NCI-H460 (cell line): Measurements from ENCODE around the gene LAMA1. TPM values are rescaled to one million over a fixed set of nuclear protein-coding genes. Genes with fewer than 3 reads are reported as not detected.

Experiments
- DNase-seq: peaks from one replicate; pipeline ENCODE4 v3.0.0-alpha.2; 2016; ENCODE audit warnings: low read depth; ENCODE audit errors: extremely low read depth
- small RNA-seq, 2 experiments: library from RNA; depleted of rRNA; stranded (forward); fragments of <200 nt; gene quantifications; one replicate each; pipeline ENCODE3, GENCODE V24; 2014
- total RNA-seq: library from RNA; depleted of rRNA; stranded (reverse); fragments of >200 nt; shearing (Covaris generic); gene quantifications from 2 replicates; pipeline ENCODE4 v1.2.3, GENCODE V29; 2014; rRNA removed

Gene LAMA1
- total RNA-seq, 1 experiment from 2014 or later: 222 TPM

DNA sequence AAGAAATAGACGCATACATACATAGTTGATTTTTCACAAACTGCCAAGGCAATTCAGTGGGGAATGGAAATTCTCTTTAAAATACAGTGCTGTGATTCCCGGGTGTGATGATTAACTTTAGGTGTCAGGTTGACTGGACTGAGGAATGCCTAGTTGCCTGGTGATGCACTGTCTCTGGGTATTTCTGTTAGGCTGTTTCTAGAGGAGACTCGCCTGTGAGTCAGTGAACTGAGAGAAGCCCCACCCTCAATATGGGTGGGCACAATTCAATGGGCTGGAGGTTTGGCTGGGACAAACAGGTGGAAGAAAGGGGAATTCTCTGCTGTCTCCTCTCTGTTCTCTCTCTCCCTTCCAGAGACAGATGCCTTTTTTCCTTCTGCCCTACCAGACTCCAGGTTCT, 200.5 kb downstream of the LAMA1 start:
- DNase-seq: no peak

DNA sequence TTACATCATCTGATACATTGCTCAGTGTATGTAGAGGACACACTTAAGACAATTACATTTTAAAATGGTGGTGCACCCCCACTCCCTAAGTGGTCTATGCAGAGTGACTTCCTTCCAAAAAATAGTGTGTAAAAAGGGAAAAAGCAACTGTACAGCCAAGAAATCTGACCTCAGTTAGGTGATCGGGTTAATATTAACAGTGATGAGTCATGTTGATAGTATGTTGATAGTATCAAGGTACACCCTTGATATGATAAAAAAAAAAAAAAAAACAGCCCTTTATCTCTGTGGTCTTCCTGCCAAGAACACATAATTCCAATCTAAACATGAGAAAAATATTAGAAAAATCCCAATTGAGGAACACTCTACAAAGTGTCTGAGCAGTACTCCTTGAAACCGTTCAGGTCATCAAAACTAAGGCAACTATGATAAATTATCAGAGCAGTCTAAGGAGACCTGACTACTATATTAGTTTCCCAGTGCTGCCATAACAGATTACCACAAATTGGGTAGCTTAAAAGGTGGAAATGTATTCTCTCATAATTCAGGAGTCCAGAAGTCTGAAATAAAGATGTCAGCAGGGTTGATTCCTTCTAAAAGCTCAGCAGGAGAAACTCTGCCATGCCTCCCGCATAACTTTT, 216.2 kb downstream of the LAMA1 start:
- DNase-seq: no peak

DNA sequence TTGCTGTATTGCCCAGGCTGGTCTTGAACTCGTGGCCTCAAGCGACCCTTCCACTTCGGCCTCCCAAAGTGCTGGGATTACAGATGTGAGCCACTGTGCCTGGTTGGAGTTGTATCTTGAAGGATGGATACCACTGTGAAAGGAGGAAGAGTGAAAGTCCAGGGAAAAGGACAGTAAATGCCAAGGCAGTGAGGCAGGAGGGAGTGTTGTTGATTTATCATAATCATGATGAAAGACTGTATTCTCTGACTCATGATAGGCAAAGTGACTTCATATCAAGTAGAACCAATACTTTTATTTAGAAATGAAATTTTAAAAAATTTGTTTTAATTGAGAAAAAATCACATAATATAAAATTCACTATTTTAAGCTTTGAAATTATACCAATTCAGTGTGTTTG, 225.8 kb downstream of the LAMA1 start:
- no peak for DNase-seq

Small RNA genes within 50 kb of the gene (small RNA-seq; reads per million reads assigned to genes)
- 0 reads per million in 2 experiments for gene RNU6-916P

Other genes with a start within 250 kb of the LAMA1 start
- not detected in 2 replicates for gene LRRC30, start 113.3 kb upstream of the LAMA1 start, total RNA-seq